ENCODE measurements around the gene EPHA5. TPM values are rescaled to one million over a fixed set of nuclear protein-coding genes. Genes with fewer than 3 reads are reported as not detected.

Gene EPHA5
- total RNA-seq, 1 donor from 2014 or later: 1.2 TPM

- DNase-seq (ENCODE audit: extremely low spot score in 2 of 2): no peak
- Histone ChIP-seq H3K27me3 (no peaks in the 10 kb centered on the region), H3K4me1 (no peaks in the 10 kb centered on the region), H3K9me3 (no peaks in the 10 kb centered on the region), H3K27ac (no peak overlapping the region), H3K4me3 (no peak overlapping the region), H3K36me3 (no peaks in the 10 kb centered on the region)
- intact Hi-C loops (cut with DNase I): no loop called here
- no peak for TF ChIP-seq POLR2A (IDR thresholded peaks at IDR 0.05)
- no peak for TF ChIP-seq POLR2AphosphoS5 (IDR thresholded peaks at IDR 0.05; ENCODE audit: insufficient read depth in 1 of 2, low read depth in 1 of 2)
- TF ChIP-seq, protein P1, sequence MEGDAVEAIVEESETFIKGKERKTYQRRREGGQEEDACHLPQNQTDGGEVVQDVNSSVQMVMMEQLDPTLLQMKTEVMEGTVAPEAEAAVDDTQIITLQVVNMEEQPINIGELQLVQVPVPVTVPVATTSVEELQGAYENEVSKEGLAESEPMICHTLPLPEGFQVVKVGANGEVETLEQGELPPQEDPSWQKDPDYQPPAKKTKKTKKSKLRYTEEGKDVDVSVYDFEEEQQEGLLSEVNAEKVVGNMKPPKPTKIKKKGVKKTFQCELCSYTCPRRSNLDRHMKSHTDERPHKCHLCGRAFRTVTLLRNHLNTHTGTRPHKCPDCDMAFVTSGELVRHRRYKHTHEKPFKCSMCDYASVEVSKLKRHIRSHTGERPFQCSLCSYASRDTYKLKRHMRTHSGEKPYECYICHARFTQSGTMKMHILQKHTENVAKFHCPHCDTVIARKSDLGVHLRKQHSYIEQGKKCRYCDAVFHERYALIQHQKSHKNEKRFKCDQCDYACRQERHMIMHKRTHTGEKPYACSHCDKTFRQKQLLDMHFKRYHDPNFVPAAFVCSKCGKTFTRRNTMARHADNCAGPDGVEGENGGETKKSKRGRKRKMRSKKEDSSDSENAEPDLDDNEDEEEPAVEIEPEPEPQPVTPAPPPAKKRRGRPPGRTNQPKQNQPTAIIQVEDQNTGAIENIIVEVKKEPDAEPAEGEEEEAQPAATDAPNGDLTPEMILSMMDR (IDR thresholded peaks at IDR 0.05): no peak
These were observed 89.7 kb downstream of the EPHA5 start for GRCh38 chr4:65580551-65580950.

GRCh38 chr4:65566473-65566872, 103.8 kb downstream of the EPHA5 start:
- Histone ChIP-seq H3K27ac (no peak overlapping the region), H3K27me3 (no peaks in the 10 kb centered on the region), H3K4me1 (no peaks in the 10 kb centered on the region), H3K9me3 (no peaks in the 10 kb centered on the region), H3K36me3 (no peaks in the 10 kb centered on the region), H3K4me3 (no peak overlapping the region)
- no peak for DNase-seq (ENCODE audit: extremely low spot score in 2 of 2)
- intact Hi-C loops (cut with DNase I): no loop called here
- TF ChIP-seq POLR2AphosphoS5 (IDR thresholded peaks at IDR 0.05; ENCODE audit: insufficient read depth in 1 of 2, low read depth in 1 of 2) (no peak), POLR2A (IDR thresholded peaks at IDR 0.05) (no peak)
- TF ChIP-seq, protein P1 (IDR thresholded peaks at IDR 0.05): no peak

GRCh38 chr4:65561164-65561563, 109.1 kb downstream of the EPHA5 start:
- H3K27ac ChIP-seq: no peak overlapping the region
- H3K36me3 ChIP-seq: no peaks in the 10 kb centered on the region
- DNase-seq (ENCODE audit: extremely low spot score in 2 of 2): no peak
- no peak overlapping the region for H3K4me3 ChIP-seq
- H3K27me3 ChIP-seq: no peaks in the 10 kb centered on the region
- intact Hi-C loops (cut with DNase I): no loop called here
- no peaks in the 10 kb centered on the region for H3K4me1 ChIP-seq
- no peak for TF ChIP-seq POLR2AphosphoS5 (IDR thresholded peaks at IDR 0.05; ENCODE audit: insufficient read depth in 1 of 2, low read depth in 1 of 2)
- TF ChIP-seq POLR2A (IDR thresholded peaks at IDR 0.05): no peak
- TF ChIP-seq, protein P1 (IDR thresholded peaks at IDR 0.05): no peak
- no peaks in the 10 kb centered on the region for H3K9me3 ChIP-seq

GRCh38 chr4:65559270-65559669, 111.0 kb downstream of the EPHA5 start:
- TF ChIP-seq POLR2AphosphoS5 (IDR thresholded peaks at IDR 0.05; ENCODE audit: insufficient read depth in 1 of 2, low read depth in 1 of 2) (no peak), POLR2A (IDR thresholded peaks at IDR 0.05) (no peak)
- TF ChIP-seq, protein P1 (IDR thresholded peaks at IDR 0.05): no peak

GRCh38 chr4:65552057-65552456, 118.2 kb downstream of the EPHA5 start:
- no peak overlapping the region for H3K4me3 ChIP-seq
- TF ChIP-seq, protein P1 (IDR thresholded peaks at IDR 0.05): no peak
- no peak for TF ChIP-seq POLR2AphosphoS5 (IDR thresholded peaks at IDR 0.05; ENCODE audit: insufficient read depth in 1 of 2, low read depth in 1 of 2)
- TF ChIP-seq POLR2A (IDR thresholded peaks at IDR 0.05): no peak
- H3K27me3 ChIP-seq: no peaks in the 10 kb centered on the region
- H3K4me1 ChIP-seq: no peaks in the 10 kb centered on the region
- no peak overlapping the region for H3K27ac ChIP-seq
- no peak for DNase-seq (ENCODE audit: extremely low spot score in 2 of 2)
- no peaks in the 10 kb centered on the region for H3K9me3 ChIP-seq
- H3K36me3 ChIP-seq: no peaks in the 10 kb centered on the region
- intact Hi-C loops (cut with DNase I): no loop called here

More at GRCh38 chr4:65559270-65559669, 111.0 kb downstream of the EPHA5 start:
- Histone ChIP-seq H3K27ac (no peak overlapping the region), H3K9me3 (no peaks in the 10 kb centered on the region), H3K36me3 (no peaks in the 10 kb centered on the region), H3K27me3 (no peaks in the 10 kb centered on the region), H3K4me1 (no peaks in the 10 kb centered on the region), H3K4me3 (no peak overlapping the region)
- intact Hi-C loops (cut with DNase I): no loop called here
- no peak for DNase-seq (ENCODE audit: extremely low spot score in 2 of 2)

Data from vagina (tissue), 2 donors.